Measurements from ENCODE around the gene TESK2. TPM values are rescaled to one million over a fixed set of nuclear protein-coding genes. Genes with fewer than 3 reads are reported as not detected.

Gene TESK2
- total and polyA plus RNA-seq, 11 donors: 0.50 to 4.7 (median 1.5) TPM

DNA sequence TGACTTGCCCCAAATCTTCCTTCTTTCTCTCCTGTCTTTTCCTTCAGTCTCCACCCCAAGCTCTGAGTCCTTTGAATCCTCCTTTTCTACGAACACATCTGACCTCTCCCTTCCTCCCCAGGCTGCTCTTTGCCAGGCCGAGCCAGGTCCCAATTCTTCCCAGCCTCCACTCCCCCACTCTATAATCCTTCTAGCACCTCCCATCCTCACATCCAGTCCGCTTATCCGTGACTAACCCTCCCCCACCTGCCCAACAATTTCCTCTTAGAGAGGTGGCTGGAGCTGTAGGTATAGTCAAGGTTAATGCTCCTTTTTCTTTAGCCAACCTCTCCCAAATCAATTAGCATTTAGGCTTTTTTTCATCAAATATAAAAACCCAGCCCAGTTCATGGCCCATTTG is 173.8 kb downstream of the TESK2 start:
- no peak overlapping the region for H3K27ac ChIP-seq

DNA sequence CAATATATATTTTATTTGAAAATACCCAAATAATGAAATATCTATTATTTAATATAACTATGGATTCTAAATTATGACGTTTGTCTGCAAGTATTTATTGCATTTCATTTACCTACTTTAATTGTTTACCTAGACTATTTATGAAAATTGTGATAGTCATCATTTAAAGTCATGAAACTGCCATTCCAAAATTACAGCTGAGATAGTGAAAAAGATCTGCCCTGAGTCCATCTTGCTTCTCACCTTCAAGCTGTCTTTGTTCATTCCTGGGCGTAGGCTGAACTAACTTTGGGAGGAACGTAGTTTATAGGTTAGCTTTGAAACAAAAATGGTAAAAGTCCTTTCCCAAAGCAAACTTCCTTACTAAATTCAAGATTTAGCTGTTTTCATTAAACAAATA is 176.7 kb downstream of the TESK2 start:
- Histone ChIP-seq H3K9me3 (no peaks in the 10 kb centered on the region), H3K27ac (no peak overlapping the region), H3K36me3 (no peaks in the 10 kb centered on the region), H3K4me3 (no peak overlapping the region), H3K27me3 (no peaks in the 10 kb centered on the region), H3K4me1 (no peaks in the 10 kb centered on the region)
- intact Hi-C loops (cut with DNase I): no loop called here
- DNase-seq (no peak), ATAC-seq (no peak)
- WGBS, 4 donors: 83 to 91% (median 87%) methylated on average over 3 of the region's 3 CpGs
- no peak for TF ChIP-seq POLR2A (IDR thresholded peaks at IDR 0.05)
- TF ChIP-seq, protein P1, sequence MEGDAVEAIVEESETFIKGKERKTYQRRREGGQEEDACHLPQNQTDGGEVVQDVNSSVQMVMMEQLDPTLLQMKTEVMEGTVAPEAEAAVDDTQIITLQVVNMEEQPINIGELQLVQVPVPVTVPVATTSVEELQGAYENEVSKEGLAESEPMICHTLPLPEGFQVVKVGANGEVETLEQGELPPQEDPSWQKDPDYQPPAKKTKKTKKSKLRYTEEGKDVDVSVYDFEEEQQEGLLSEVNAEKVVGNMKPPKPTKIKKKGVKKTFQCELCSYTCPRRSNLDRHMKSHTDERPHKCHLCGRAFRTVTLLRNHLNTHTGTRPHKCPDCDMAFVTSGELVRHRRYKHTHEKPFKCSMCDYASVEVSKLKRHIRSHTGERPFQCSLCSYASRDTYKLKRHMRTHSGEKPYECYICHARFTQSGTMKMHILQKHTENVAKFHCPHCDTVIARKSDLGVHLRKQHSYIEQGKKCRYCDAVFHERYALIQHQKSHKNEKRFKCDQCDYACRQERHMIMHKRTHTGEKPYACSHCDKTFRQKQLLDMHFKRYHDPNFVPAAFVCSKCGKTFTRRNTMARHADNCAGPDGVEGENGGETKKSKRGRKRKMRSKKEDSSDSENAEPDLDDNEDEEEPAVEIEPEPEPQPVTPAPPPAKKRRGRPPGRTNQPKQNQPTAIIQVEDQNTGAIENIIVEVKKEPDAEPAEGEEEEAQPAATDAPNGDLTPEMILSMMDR (IDR thresholded peaks at IDR 0.05): no peak

More for the DNA sequence above, 173.8 kb downstream of the TESK2 start:
- DNase-seq (no peak), ATAC-seq (no peak)
- 45 to 54% (median 49%) methylated on average over 4 of the region's 4 CpGs for WGBS, 4 donors
- TF ChIP-seq POLR2A (IDR thresholded peaks at IDR 0.05): no peak
- TF ChIP-seq, protein P1 (IDR thresholded peaks at IDR 0.05): no peak
- no peaks in the 10 kb centered on the region for H3K27me3 ChIP-seq
- intact Hi-C loops (cut with DNase I): no loop called here
- no peak overlapping the region for H3K4me3 ChIP-seq
- H3K4me1 ChIP-seq: no peaks in the 10 kb centered on the region
- H3K9me3 ChIP-seq: no peaks in the 10 kb centered on the region
- H3K36me3 ChIP-seq: no peaks in the 10 kb centered on the region

DNA sequence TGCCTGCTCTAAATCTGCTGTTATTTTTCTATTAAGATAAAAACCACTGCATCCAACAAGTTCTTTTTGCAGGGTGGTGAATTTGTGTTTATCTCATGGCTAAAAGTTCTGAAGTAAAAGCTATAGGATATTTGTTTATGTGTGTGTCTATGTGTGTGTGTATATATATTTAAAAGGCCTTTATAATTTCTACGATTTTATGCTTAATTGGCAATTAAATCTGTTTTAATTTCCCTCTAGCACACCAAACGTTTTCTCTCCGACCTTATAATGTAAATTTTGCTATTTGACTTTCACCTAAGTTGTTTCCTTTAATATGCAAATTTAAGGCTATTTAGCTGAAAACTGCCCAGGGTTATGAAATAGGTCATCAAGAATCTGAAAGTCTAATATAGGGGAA is 184.1 kb downstream of the TESK2 start:
- DNase-seq: no peak
- no peaks in the 10 kb centered on the region for H3K36me3 ChIP-seq
- no peak overlapping the region for H3K27ac ChIP-seq
- no peak for ATAC-seq
- H3K4me3 ChIP-seq: no peak overlapping the region
- intact Hi-C loops (cut with DNase I): loop anchor here in 4 of 10 donors (10.0 kb wide), 3 partner anchors 502 to 532 kb away; partner anchors contain the start of genes BEST4 (in 2 of the 4), BTBD19 (in 1 of the 4), DYNLT4 (in 1 of the 4) and PLK3 (in 1 of the 4)
- H3K9me3 ChIP-seq: no peaks in the 10 kb centered on the region
- H3K27me3 ChIP-seq: no peaks in the 10 kb centered on the region
- H3K4me1 ChIP-seq: peaks cover 0 to 17% (median 14%) of the 10 kb centered on the region in 12 donors
- WGBS, 4 donors: 68 to 78% (median 76%) methylated on average over 3 of the region's 3 CpGs
- TF ChIP-seq, protein P1 (IDR thresholded peaks at IDR 0.05): no peak
- TF ChIP-seq POLR2A (IDR thresholded peaks at IDR 0.05): no peak

DNA sequence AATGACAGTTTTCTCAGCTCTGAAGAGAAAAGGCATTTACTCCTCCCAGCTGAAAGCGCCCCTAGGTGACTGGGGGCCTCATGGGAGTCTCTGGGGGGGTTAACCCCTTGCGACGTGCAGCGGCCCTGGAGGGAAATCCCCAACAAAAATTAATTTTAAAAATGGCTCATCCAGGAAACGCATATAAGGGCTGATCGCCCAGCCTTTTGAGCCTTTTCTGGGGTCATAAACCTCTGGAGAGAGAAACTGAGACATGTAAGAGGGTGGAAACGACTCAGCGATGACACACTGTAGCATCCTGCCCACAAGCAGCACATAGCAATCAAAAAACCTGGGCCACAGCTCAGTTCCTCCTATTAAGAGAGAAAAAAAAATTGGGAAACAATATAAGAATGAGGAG is 184.6 kb downstream of the TESK2 start:
- intact Hi-C loops (cut with DNase I): loop anchor here in 4 of 10 donors (10.0 kb wide), 3 partner anchors 502 to 532 kb away; partner anchors contain the start of genes BEST4 (in 2 of the 4), BTBD19 (in 1 of the 4), DYNLT4 (in 1 of the 4) and PLK3 (in 1 of the 4)
- ATAC-seq (no peak), DNase-seq (no peak)
- Histone ChIP-seq H3K9me3 (no peaks in the 10 kb centered on the region), H3K36me3 (no peaks in the 10 kb centered on the region), H3K4me1 (peaks cover 0 to 17% (median 14%) of the 10 kb centered on the region in 12 donors), H3K27ac (no peak overlapping the region), H3K27me3 (no peaks in the 10 kb centered on the region), H3K4me3 (no peak overlapping the region)
- WGBS, 4 donors: 49 to 58% (median 54%) methylated on average over 8 of the region's 8 CpGs
- TF ChIP-seq, protein P1 (IDR thresholded peaks at IDR 0.05): no peak
- TF ChIP-seq POLR2A (IDR thresholded peaks at IDR 0.05): no peak

Data from heart left ventricle (tissue), 16 donors.